OCI-LY3 (cell line): Measurements from ENCODE around the gene KDM6A.

Experiments used
- H2AFZ ChIP-seq: fragments of 200-600, 300-600 bp; shearing (Covaris generic); 2 replicates; pipeline ENCODE4 v1.6.0; 2014; ENCODE audit warnings: antibody characterized with exemption, low read depth, low read length
- H3K27ac ChIP-seq: fragments of 200-600, 300-600 bp; sonication (generic); 2 replicates; pipeline ENCODE4 v1.5.1; 2014; ENCODE audit warnings: mild to moderate bottlenecking, low read length, moderate library complexity, mixed read lengths
- H3K27me3 ChIP-seq: fragments of 200-600, 300-600 bp; sonication (generic); 2 replicates; pipeline ENCODE4 v1.6.1; 2014; ENCODE audit warnings: low read depth, low read length, mixed read lengths
- H3K36me3 ChIP-seq: fragments of 200-600, 300-600 bp; sonication (generic); replicated peaks from 2 replicates; pipeline ENCODE3; 2014; ENCODE audit warnings: low read depth, low read length, mixed read lengths
- H3K4me1 ChIP-seq: fragments of 300-600, 200-600 bp; sonication (generic); 2 replicates; pipeline ENCODE4 v1.6.1; 2014; ENCODE audit warnings: low read length, mixed read lengths
- H3K4me2 ChIP-seq: fragments of 200-600, 300-600 bp; sonication (generic); 2 replicates; pipeline ENCODE4 v1.6.1; 2014; ENCODE audit warnings: low read length, mixed read lengths
- H3K4me3 ChIP-seq: fragments of 300-600, 200-600 bp; sonication (generic); 2 replicates; pipeline ENCODE4 v1.5.1; 2014; ENCODE audit warnings: antibody characterized with exemption, mild to moderate bottlenecking, low read length, moderate library complexity
- H3K79me2 ChIP-seq: fragments of 300-600, 200-600 bp; shearing (Covaris generic); 2 replicates; pipeline ENCODE4 v1.6.1; 2014; ENCODE audit warnings: mild to moderate bottlenecking, low read length, mixed read lengths
- H3K9ac ChIP-seq: fragments of 300-600, 200-600 bp; shearing (Covaris generic); 2 replicates; pipeline ENCODE4 v1.6.0; 2014; ENCODE audit warnings: mild to moderate bottlenecking, low read length, moderate library complexity
- H3K9me3 ChIP-seq: fragments of 200-600, 300-600 bp; shearing (Covaris generic); 2 replicates; pipeline ENCODE4 v1.6.1; 2014; ENCODE audit warnings: low read length, mixed read lengths; ENCODE audit not compliant: insufficient read depth
- H4K20me1 ChIP-seq: fragments of 200-600, 300-600 bp; sonication (generic); 2 replicates; pipeline ENCODE4 v1.6.1; 2016; ENCODE audit warnings: low read length, mixed read lengths; ENCODE audit not compliant: insufficient read depth
- EZH2phosphoT487 ChIP-seq: fragments of 200-600 bp; shearing (Covaris generic); IDR thresholded peaks from 2 replicates; pipeline ENCODE4 v1.6.1; 2018; ENCODE audit warnings: antibody characterized with exemption, mixed run types, low read depth
- TF ChIP-seq, protein P1 (sequence below): fragments of 200-600, 300-600 bp; sonication (generic); IDR thresholded peaks from 2 replicates; pipeline ENCODE4 v1.5.1; 2014; ENCODE audit warnings: antibody characterized with exemption, low read length, low read depth

Gene KDM6A

DNA sequence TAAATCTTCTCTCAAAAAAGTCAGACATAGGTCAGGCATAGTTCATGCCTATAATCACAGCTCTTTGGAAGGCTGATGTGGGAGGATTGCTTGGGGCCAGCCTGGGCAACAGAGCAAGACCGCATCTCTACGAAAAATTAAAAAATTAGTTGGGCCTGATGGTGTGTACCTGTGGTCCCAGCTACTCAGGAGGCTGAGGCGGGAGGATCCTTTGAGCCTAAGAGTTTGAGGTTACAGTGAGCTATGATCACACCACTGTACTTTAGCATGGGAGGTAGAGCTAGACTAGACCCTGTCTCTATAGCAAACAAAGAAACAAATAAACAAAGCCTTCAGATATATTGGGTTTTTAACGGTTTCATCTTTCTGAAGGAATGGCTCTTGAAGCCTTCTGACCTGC, 265.5 kb downstream of the KDM6A start:
- Histone ChIP-seq H4K20me1 (no peaks in the 10 kb centered on the region), H3K79me2 (no peaks in the 10 kb centered on the region), H3K27me3 (no peaks in the 10 kb centered on the region), H3K36me3 (no peaks in the 10 kb centered on the region), H3K4me3 (no peak overlapping the region), H3K27ac (no peak overlapping the region), H3K4me1 (peaks cover 7% of the 10 kb centered on the region; the same call in 1 of the 2 replicates), H2AFZ (no peak overlapping the region), H3K9me3 (no peaks in the 10 kb centered on the region), H3K4me2 (no peak overlapping the region), H3K9ac (no peak overlapping the region)
- TF ChIP-seq, protein P1, sequence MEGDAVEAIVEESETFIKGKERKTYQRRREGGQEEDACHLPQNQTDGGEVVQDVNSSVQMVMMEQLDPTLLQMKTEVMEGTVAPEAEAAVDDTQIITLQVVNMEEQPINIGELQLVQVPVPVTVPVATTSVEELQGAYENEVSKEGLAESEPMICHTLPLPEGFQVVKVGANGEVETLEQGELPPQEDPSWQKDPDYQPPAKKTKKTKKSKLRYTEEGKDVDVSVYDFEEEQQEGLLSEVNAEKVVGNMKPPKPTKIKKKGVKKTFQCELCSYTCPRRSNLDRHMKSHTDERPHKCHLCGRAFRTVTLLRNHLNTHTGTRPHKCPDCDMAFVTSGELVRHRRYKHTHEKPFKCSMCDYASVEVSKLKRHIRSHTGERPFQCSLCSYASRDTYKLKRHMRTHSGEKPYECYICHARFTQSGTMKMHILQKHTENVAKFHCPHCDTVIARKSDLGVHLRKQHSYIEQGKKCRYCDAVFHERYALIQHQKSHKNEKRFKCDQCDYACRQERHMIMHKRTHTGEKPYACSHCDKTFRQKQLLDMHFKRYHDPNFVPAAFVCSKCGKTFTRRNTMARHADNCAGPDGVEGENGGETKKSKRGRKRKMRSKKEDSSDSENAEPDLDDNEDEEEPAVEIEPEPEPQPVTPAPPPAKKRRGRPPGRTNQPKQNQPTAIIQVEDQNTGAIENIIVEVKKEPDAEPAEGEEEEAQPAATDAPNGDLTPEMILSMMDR, result no peak
- TF ChIP-seq EZH2phosphoT487, result no peak

DNA sequence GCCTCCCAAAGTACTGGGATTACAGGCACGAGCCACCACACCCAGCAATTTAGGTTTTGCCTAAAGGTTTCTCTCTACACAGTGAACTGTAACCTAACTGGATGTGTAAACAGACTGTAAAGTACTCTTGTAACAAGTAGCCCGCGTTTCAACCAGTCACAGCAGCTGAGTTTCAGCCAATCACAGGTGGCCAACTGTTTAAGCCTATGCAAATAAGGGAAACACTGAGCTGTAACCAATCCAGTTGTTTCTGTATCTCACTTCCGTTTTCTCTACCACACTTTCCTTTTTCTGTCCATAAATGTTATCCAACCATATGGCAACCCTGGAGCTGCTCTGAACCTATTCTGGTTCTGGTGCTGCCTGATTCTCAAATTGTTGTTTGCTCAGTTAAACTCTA, 267.8 kb downstream of the KDM6A start:
- Histone ChIP-seq H3K79me2 (no peaks in the 10 kb centered on the region), H3K4me1 (peaks cover 7% of the 10 kb centered on the region; the same call in 1 of the 2 replicates), H3K36me3 (no peaks in the 10 kb centered on the region), H3K27ac (no peak overlapping the region), H3K9me3 (no peaks in the 10 kb centered on the region), H3K27me3 (no peaks in the 10 kb centered on the region), H3K4me2 (no peak overlapping the region; the same call in 1 of the 2 replicates), H2AFZ (no peak overlapping the region), H3K4me3 (no peak overlapping the region), H4K20me1 (no peaks in the 10 kb centered on the region), H3K9ac (no peak overlapping the region)
- TF ChIP-seq, protein P1, result no peak
- TF ChIP-seq EZH2phosphoT487, result no peak

DNA sequence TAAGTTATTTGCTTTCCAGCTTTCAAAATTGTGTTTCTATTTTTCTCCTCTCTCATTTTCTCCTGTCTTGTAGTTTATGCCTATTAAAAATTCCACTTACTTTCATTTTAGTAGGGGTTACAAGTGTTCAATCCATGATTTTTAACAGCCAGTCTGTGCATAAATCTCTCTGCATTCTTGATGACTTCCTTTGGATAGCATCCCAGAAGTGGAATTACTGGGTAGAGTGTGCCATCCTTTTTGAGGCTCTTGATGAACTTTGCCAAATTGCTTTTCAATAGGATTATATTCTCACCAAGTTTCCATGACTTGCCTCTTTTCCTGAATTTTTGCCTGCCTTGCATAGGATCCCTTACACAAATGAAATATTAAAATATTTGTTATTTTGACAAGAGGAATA, 269.2 kb downstream of the KDM6A start:
- no peaks in the 10 kb centered on the region for H3K27me3 ChIP-seq
- H3K9ac ChIP-seq, result no peak overlapping the region
- H3K27ac ChIP-seq, result no peak overlapping the region
- no peak for TF ChIP-seq EZH2phosphoT487
- no peaks in the 10 kb centered on the region for H3K79me2 ChIP-seq
- no peaks in the 10 kb centered on the region for H4K20me1 ChIP-seq
- no peaks in the 10 kb centered on the region for H3K9me3 ChIP-seq
- H3K4me2 ChIP-seq, result no peak overlapping the region
- no peaks in the 10 kb centered on the region for H3K36me3 ChIP-seq
- peaks cover 7% of the 10 kb centered on the region; the same call in 1 of the 2 replicates for H3K4me1 ChIP-seq
- no peak overlapping the region for H2AFZ ChIP-seq
- no peak overlapping the region for H3K4me3 ChIP-seq

DNA sequence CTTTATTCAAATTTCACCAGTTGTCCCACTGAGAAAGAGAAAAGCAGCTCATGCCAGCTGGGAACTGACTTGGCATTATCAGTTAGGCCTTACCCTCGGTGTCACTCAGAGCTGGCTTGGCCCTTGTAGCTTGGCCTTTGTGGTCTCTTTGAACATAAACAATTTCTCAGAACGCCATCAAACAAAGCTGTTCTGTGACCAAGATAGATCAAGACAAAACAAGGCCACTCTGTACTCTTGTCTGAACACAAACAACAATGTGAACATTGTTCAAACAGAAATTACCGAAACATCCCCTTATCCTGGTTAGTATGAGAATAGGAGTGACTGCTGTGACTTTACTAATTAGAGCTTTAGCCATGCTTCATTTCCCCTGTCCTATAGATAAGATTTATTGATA, 270.5 kb downstream of the KDM6A start:
- H3K4me3 ChIP-seq, result no peak overlapping the region
- no peak overlapping the region for H3K27ac ChIP-seq
- H3K79me2 ChIP-seq, result no peaks in the 10 kb centered on the region
- TF ChIP-seq, protein P1, result no peak
- TF ChIP-seq EZH2phosphoT487, result no peak
- no peak overlapping the region for H2AFZ ChIP-seq
- H4K20me1 ChIP-seq, result no peaks in the 10 kb centered on the region
- H3K27me3 ChIP-seq, result no peaks in the 10 kb centered on the region
- H3K9ac ChIP-seq, result no peak overlapping the region
- no peaks in the 10 kb centered on the region for H3K36me3 ChIP-seq
- H3K4me1 ChIP-seq, result peaks cover 7% of the 10 kb centered on the region; the same call in 1 of the 2 replicates
- H3K9me3 ChIP-seq, result no peaks in the 10 kb centered on the region
- H3K4me2 ChIP-seq, result no peak overlapping the region
